Measurements from ENCODE around the gene PDE1C. TPM values are rescaled to one million over a fixed set of nuclear protein-coding genes. Genes with fewer than 3 reads are reported as not detected.

PDE1C gene
- total RNA-seq, 2 experiments from 2014 or later: not detected

DNA sequence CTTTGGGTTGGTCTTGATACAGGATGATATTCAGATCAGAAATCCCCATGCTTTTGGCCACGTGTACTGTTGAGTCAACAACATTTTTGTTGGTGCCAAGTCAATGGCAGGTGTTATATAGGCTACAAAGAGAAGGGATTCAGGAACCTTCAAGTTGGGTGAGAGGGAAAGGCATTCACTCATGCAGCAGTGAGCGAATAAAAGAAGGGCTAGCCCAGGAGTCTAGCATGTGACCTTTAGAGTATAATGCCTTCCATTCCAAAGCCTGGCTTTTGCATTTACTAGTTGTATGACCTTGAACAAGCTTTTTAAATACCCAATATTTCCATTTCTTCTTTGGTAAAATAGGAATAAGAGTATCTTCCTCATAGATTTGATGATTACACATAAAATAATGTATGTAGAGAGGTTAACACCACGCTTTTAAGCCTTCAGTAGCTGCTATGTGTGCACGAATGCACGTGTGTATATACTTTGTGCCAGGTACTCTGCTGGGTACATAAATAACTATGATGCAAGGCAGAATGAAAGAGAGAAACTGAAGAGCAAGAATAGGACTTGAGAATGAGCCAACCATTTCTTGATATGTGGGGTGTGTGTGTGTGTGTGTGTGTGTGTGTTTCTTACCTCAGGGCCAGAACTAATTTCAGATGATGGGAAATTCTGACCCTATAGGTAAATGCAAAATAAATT is 163.6 kb downstream of the PDE1C start:
- BruUV-seq (replicated peaks): no TSS peak
- H3K4me3 ChIP-seq (ENCODE audit: low read depth, low read length, poor library complexity, severe bottlenecking): no peak overlapping the region
- H2AFZ ChIP-seq (ENCODE audit: low read length): no peak overlapping the region

DNA sequence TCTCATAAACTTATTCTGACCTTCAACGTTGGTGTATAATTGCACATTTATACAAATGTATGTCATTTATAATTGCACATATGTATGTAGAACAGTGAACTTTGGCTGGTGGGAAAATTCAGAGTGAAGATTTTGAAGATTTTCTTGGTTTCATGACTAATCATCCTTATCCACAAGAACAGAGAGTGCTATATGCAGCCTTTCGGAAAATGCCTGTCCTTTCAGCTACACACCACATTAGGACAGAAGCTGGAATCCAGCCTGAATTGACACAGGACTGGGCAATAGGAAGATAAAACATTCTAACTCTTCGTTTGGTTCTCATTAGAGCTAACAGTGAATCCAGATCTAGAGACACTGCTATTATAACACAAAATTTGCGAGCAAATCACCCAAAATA is 166.2 kb downstream of the PDE1C start:
- Histone ChIP-seq H3K4me3 (ENCODE audit: low read depth, low read length, poor library complexity, severe bottlenecking) (no peak overlapping the region), H4K20me1 (ENCODE audit: insufficient read depth, low read length) (no peaks in the 10 kb centered on the region), H3K36me3 (ENCODE audit: insufficient read depth, low read length) (no peaks in the 10 kb centered on the region), H2AFZ (ENCODE audit: low read length) (no peak overlapping the region), H3K9me3 (ENCODE audit: low read length) (no peaks in the 10 kb centered on the region), H3K4me1 (ENCODE audit: insufficient read depth, low read length, poor library complexity, severe bottlenecking) (no peaks in the 10 kb centered on the region), H3K27ac (ENCODE audit: low read depth, low read length, poor library complexity, severe bottlenecking) (no peak overlapping the region), H3K4me2 (ENCODE audit: low read length) (no peak overlapping the region), H3K9me2 (ENCODE audit: insufficient read depth, low read length) (no peaks in the 10 kb centered on the region), H3K79me2 (ENCODE audit: insufficient read depth, low read depth, low read length) (no peaks in the 10 kb centered on the region)
- ChIA-PET CTCF (ENCODE audit: unreplicated experiment) (no interaction called here), POLR2A (no interaction called here)
- intact Hi-C loops (cut with micrococcal nuclease; ENCODE audit: unreplicated experiment): no loop called here
- DNase-seq (ENCODE audit: low spot score): no peak
- BruUV-seq (replicated peaks): no TSS peak
- TF ChIP-seq, protein P1, sequence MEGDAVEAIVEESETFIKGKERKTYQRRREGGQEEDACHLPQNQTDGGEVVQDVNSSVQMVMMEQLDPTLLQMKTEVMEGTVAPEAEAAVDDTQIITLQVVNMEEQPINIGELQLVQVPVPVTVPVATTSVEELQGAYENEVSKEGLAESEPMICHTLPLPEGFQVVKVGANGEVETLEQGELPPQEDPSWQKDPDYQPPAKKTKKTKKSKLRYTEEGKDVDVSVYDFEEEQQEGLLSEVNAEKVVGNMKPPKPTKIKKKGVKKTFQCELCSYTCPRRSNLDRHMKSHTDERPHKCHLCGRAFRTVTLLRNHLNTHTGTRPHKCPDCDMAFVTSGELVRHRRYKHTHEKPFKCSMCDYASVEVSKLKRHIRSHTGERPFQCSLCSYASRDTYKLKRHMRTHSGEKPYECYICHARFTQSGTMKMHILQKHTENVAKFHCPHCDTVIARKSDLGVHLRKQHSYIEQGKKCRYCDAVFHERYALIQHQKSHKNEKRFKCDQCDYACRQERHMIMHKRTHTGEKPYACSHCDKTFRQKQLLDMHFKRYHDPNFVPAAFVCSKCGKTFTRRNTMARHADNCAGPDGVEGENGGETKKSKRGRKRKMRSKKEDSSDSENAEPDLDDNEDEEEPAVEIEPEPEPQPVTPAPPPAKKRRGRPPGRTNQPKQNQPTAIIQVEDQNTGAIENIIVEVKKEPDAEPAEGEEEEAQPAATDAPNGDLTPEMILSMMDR (conservative IDR thresholded peaks at IDR 0.05; ENCODE audit: low read length): no peak
- TF ChIP-seq EZH2phosphoT487 (IDR thresholded peaks at IDR 0.05; ENCODE audit: borderline replicate concordance, low read depth, low read length): no peak

More for the DNA sequence above, 163.6 kb downstream of the PDE1C start:
- POLR2A ChIA-PET: interaction anchor here (0.5 kb wide), 1 partner anchor 1120 kb away, joined by 4 read pairs; no protein-coding TSS in a partner anchor
- CTCF ChIA-PET (ENCODE audit: unreplicated experiment): no interaction called here
- Histone ChIP-seq H3K9me2 (ENCODE audit: insufficient read depth, low read length) (no peaks in the 10 kb centered on the region), H3K4me1 (ENCODE audit: insufficient read depth, low read length, poor library complexity, severe bottlenecking) (no peaks in the 10 kb centered on the region), H3K27ac (ENCODE audit: low read depth, low read length, poor library complexity, severe bottlenecking) (no peak overlapping the region), H3K4me2 (ENCODE audit: low read length) (no peak overlapping the region), H3K79me2 (ENCODE audit: insufficient read depth, low read depth, low read length) (no peaks in the 10 kb centered on the region), H3K36me3 (ENCODE audit: insufficient read depth, low read length) (no peaks in the 10 kb centered on the region), H4K20me1 (ENCODE audit: insufficient read depth, low read length) (no peaks in the 10 kb centered on the region), H3K9me3 (ENCODE audit: low read length) (no peaks in the 10 kb centered on the region)
- intact Hi-C loops (cut with micrococcal nuclease; ENCODE audit: unreplicated experiment): no loop called here
- DNase-seq (ENCODE audit: low spot score): no peak
- TF ChIP-seq, protein P1 (conservative IDR thresholded peaks at IDR 0.05; ENCODE audit: low read length): no peak
- no peak for TF ChIP-seq EZH2phosphoT487 (IDR thresholded peaks at IDR 0.05; ENCODE audit: borderline replicate concordance, low read depth, low read length)

DNA sequence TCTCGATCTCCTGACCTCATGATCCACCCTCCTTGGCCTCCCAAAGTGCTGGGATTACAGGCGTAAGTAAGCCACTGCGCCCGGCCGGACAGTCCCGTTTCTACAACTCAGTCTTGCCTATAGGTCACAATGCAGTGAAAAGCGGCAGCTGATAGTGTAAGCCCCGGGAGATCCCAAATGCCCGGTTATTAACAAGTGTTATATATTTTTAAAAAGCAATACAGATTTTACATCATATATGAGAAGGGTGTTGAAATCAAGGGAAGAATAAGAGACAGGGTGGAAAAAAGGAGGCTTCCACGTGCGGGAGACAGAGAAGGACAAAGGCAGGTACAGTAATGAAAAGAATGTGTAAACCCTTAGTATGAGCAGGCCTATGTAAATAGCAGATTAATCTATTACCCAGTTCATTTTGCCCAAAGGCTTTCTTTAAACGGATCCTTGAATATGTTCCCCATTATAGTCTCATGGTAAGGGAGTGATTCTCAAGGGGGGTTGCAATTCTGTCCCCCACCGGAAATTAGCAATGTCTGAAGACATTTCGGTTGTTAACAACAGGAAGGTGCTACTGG is 170.8 kb downstream of the PDE1C start:
- no peaks in the 10 kb centered on the region for H3K9me2 ChIP-seq (ENCODE audit: insufficient read depth, low read length)
- H3K9me3 ChIP-seq (ENCODE audit: low read length): no peaks in the 10 kb centered on the region
- no peak for TF ChIP-seq EZH2phosphoT487 (IDR thresholded peaks at IDR 0.05; ENCODE audit: borderline replicate concordance, low read depth, low read length)
- TF ChIP-seq, protein P1 (conservative IDR thresholded peaks at IDR 0.05; ENCODE audit: low read length): no peak
- no peak overlapping the region for H3K27ac ChIP-seq (ENCODE audit: low read depth, low read length, poor library complexity, severe bottlenecking)
- no peak for DNase-seq (ENCODE audit: low spot score)
- no peaks in the 10 kb centered on the region for H3K4me1 ChIP-seq (ENCODE audit: insufficient read depth, low read length, poor library complexity, severe bottlenecking)
- no peak overlapping the region for H2AFZ ChIP-seq (ENCODE audit: low read length)
- CTCF ChIA-PET (ENCODE audit: unreplicated experiment): no interaction called here
- no peaks in the 10 kb centered on the region for H3K79me2 ChIP-seq (ENCODE audit: insufficient read depth, low read depth, low read length)
- intact Hi-C loops (cut with micrococcal nuclease; ENCODE audit: unreplicated experiment): no loop called here
- no peak overlapping the region for H3K4me3 ChIP-seq (ENCODE audit: low read depth, low read length, poor library complexity, severe bottlenecking)
- no peaks in the 10 kb centered on the region for H3K36me3 ChIP-seq (ENCODE audit: insufficient read depth, low read length)
- no peak overlapping the region for H3K4me2 ChIP-seq (ENCODE audit: low read length)
- no TSS peak for BruUV-seq (replicated peaks)
- no peaks in the 10 kb centered on the region for H4K20me1 ChIP-seq (ENCODE audit: insufficient read depth, low read length)
- POLR2A ChIA-PET: no interaction called here
